ENCODE results near the gene FAM124B.

Gene FAM124B

GRCh38 chr2:224357098-224357901 lies 44.6 kb downstream of the FAM124B start:
- no peak overlapping the region for H3K27ac ChIP-seq
- TF ChIP-seq CTCF (IDR thresholded peaks at IDR 0.05) (peak; percentile 83), ZFX (IDR thresholded peaks at IDR 0.05; ENCODE audit: borderline replicate concordance) (no peak)

- H3K27ac ChIP-seq: no peak overlapping the region
- TF ChIP-seq ZFX (IDR thresholded peaks at IDR 0.05; ENCODE audit: borderline replicate concordance): no peak
- no peak for TF ChIP-seq CTCF (IDR thresholded peaks at IDR 0.05)
Measured at GRCh38 chr2:224354632-224355211, 47.2 kb downstream of the FAM124B start.

GRCh38 chr2:224350703-224351102 lies 51.2 kb downstream of the FAM124B start:
- TF ChIP-seq CTCF (IDR thresholded peaks at IDR 0.05) (no peak), ZFX (IDR thresholded peaks at IDR 0.05; ENCODE audit: borderline replicate concordance) (no peak)
- H3K27ac ChIP-seq: no peak overlapping the region

- TF ChIP-seq CTCF (IDR thresholded peaks at IDR 0.05): no peak
- no peak for TF ChIP-seq ZFX (IDR thresholded peaks at IDR 0.05; ENCODE audit: borderline replicate concordance)
- H3K27ac ChIP-seq: no peak overlapping the region
Measured at GRCh38 chr2:224349396-224349795, 52.5 kb downstream of the FAM124B start.

GRCh38 chr2:224347176-224348051 lies 54.5 kb downstream of the FAM124B start:
- H3K27ac ChIP-seq: no peak overlapping the region
- TF ChIP-seq ZFX (IDR thresholded peaks at IDR 0.05; ENCODE audit: borderline replicate concordance) (no peak), CTCF (IDR thresholded peaks at IDR 0.05) (no peak)

- no peak overlapping the region for H3K27ac ChIP-seq
- no peak for TF ChIP-seq CTCF (IDR thresholded peaks at IDR 0.05)
- no peak for TF ChIP-seq ZFX (IDR thresholded peaks at IDR 0.05; ENCODE audit: borderline replicate concordance)
Measured at GRCh38 chr2:224345492-224345891, 56.4 kb downstream of the FAM124B start.

Measured in 22Rv1 (cell line).